ENCODE results near the gene FOXD1.

Gene FOXD1

GRCh38 chr5:73444499-73445438, 3.8 kb downstream of the FOXD1 start:
- TF ChIP-seq YY1 (IDR thresholded peaks at IDR 0.05; ENCODE audit: insufficient read depth, insufficient read length) (no peak), ZNF274 (IDR thresholded peaks at IDR 0.05; ENCODE audit: low read depth, low read length) (no peak), SUZ12 (IDR thresholded peaks at IDR 0.05; ENCODE audit: extremely low read depth, insufficient read depth, insufficient read length) (no peak)
- Histone ChIP-seq H3K36me3 (ENCODE audit: insufficient read depth, insufficient read length, low read length) (no peaks in the 10 kb centered on the region), H3K27me3 (ENCODE audit: insufficient read depth, insufficient read length) (peaks cover 81% of the 10 kb centered on the region), H3K9me3 (ENCODE audit: insufficient read depth, low read length) (no peaks in the 10 kb centered on the region), H3K4me1 (ENCODE audit: insufficient read depth, insufficient read length) (peaks cover 3% of the 10 kb centered on the region), H3K9ac (ENCODE audit: insufficient read length, low read depth) (no peak overlapping the region), H3K4me3 (ENCODE audit: insufficient read length, low read depth) (no peak overlapping the region)
- no peak for DNase-seq (ENCODE audit: low read depth, low spot score)

DNA sequence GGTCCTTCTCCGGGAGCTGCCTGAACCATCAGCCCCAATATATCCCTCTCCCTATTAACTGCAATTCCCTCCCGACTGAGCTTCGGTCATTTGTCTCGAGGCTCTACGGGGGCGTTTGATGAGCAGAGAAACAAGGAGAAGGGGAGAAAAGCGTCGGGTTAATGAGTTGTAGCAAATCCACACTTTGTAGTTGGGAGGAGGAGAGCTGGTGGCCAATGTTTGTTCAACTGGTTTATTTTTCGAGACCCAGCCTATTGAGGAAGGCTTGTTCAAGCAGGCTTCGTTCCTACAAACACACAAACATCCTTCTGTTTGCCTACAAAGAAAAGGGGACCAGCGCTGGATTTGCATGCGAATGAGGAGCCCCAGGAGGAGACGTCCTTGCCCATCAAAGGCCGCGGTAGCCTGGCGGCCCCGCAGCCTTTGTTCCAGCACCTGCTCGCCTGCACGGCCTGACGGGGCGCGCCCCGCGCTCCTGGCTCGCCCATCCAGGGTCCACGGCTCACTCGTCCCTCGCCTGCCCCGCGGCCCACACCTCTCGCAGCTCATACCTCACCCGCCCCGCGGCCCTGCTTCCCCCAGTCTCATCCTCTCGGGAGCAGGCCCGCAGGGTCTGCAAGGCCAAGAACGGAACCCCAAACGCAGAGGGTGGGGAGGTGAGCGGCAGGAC, 4.6 kb downstream of the FOXD1 start:
- Histone ChIP-seq H3K36me3 (ENCODE audit: insufficient read depth, insufficient read length, low read length) (no peaks in the 10 kb centered on the region), H3K4me3 (ENCODE audit: insufficient read length, low read depth) (no peak overlapping the region), H3K27me3 (ENCODE audit: insufficient read depth, insufficient read length) (peaks cover 80% of the 10 kb centered on the region), H3K4me1 (ENCODE audit: insufficient read depth, insufficient read length) (peaks cover 2% of the 10 kb centered on the region), H3K9me3 (ENCODE audit: insufficient read depth, low read length) (no peaks in the 10 kb centered on the region), H3K9ac (ENCODE audit: insufficient read length, low read depth) (no peak overlapping the region)
- TF ChIP-seq SUZ12 (IDR thresholded peaks at IDR 0.05; ENCODE audit: extremely low read depth, insufficient read depth, insufficient read length) (peak; percentile 12), YY1 (IDR thresholded peaks at IDR 0.05; ENCODE audit: insufficient read depth, insufficient read length) (no peak)
- no peak for DNase-seq (ENCODE audit: low read depth, low spot score)

GRCh38 chr5:73442996-73443627, 5.5 kb downstream of the FOXD1 start:
- no peak for DNase-seq (ENCODE audit: low read depth, low spot score)
- Histone ChIP-seq H3K4me3 (ENCODE audit: insufficient read length, low read depth) (no peak overlapping the region), H3K4me1 (ENCODE audit: insufficient read depth, insufficient read length) (no peaks in the 10 kb centered on the region), H3K27me3 (ENCODE audit: insufficient read depth, insufficient read length) (peaks cover 84% of the 10 kb centered on the region), H3K9ac (ENCODE audit: insufficient read length, low read depth) (no peak overlapping the region), H3K9me3 (ENCODE audit: insufficient read depth, low read length) (no peaks in the 10 kb centered on the region), H3K36me3 (ENCODE audit: insufficient read depth, insufficient read length, low read length) (no peaks in the 10 kb centered on the region)
- no peak for TF ChIP-seq SUZ12 (IDR thresholded peaks at IDR 0.05; ENCODE audit: extremely low read depth, insufficient read depth, insufficient read length)

DNA sequence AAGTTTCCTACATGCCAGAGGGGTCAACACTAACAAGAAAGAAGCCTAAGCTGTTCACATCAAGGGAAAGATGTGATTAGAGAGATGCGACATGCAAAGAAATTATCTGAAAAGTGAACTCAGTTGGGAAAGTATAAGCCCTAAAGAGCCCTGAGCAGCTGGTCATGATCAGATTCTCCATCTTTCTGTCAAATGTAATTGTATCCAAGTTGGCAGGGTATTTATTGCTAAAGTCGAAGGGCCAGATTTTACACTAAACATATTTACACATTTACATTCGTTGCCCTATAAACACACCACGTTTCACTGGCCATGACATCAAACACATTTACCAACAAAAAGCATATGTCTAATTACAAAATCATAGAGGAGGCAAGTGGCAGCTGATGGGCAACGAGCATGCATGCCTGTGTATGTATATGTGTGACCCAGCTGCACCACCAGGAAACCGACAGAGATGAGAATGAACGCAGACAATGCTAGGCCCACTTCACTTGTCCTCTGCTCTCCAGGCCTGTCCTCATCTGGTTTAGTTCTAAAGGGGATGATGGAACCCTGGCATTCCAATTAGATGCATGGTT, 6.3 kb downstream of the FOXD1 start:
- Histone ChIP-seq H3K9ac (ENCODE audit: insufficient read length, low read depth) (no peak overlapping the region), H3K27me3 (ENCODE audit: insufficient read depth, insufficient read length) (peaks cover 88% of the 10 kb centered on the region), H3K9me3 (ENCODE audit: insufficient read depth, low read length) (no peaks in the 10 kb centered on the region), H3K4me1 (ENCODE audit: insufficient read depth, insufficient read length) (no peaks in the 10 kb centered on the region), H3K4me3 (ENCODE audit: insufficient read length, low read depth) (no peak overlapping the region), H3K36me3 (ENCODE audit: insufficient read depth, insufficient read length, low read length) (no peaks in the 10 kb centered on the region)
- TF ChIP-seq ZNF274 (IDR thresholded peaks at IDR 0.05; ENCODE audit: low read depth, low read length) (no peak), SUZ12 (IDR thresholded peaks at IDR 0.05; ENCODE audit: extremely low read depth, insufficient read depth, insufficient read length) (no peak), YY1 (IDR thresholded peaks at IDR 0.05; ENCODE audit: insufficient read depth, insufficient read length) (no peak)
- no peak for DNase-seq (ENCODE audit: low read depth, low spot score)

DNA sequence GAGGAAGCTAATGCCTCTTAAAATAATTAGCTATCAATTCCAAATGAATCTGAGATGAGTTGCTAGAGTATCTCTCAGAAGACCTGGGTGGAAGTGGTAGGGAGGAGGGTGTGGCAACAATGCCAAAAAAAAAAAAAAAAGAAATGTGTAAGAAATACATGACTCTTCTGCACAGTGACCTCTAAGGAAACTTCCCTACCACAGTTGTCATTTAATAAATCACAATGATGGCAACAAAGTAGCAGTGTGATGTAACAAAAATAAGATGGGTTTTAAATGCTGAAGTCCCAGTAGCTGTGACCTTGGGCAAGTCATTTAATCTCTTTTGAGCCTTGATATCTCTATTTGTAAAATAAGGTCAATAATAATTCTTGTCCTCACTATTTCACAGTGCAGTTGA, 7.2 kb downstream of the FOXD1 start:
- TF ChIP-seq SUZ12 (IDR thresholded peaks at IDR 0.05; ENCODE audit: extremely low read depth, insufficient read depth, insufficient read length) (no peak), YY1 (IDR thresholded peaks at IDR 0.05; ENCODE audit: insufficient read depth, insufficient read length) (no peak), ZNF274 (IDR thresholded peaks at IDR 0.05; ENCODE audit: low read depth, low read length) (no peak)

GRCh38 chr5:73440262-73440661, 8.3 kb downstream of the FOXD1 start:
- H3K27me3 ChIP-seq (ENCODE audit: insufficient read depth, insufficient read length): peaks cover 88% of the 10 kb centered on the region
- DNase-seq (ENCODE audit: low read depth, low spot score): no peak
- TF ChIP-seq SUZ12 (IDR thresholded peaks at IDR 0.05; ENCODE audit: extremely low read depth, insufficient read depth, insufficient read length) (no peak), ZNF274 (IDR thresholded peaks at IDR 0.05; ENCODE audit: low read depth, low read length) (no peak), YY1 (IDR thresholded peaks at IDR 0.05; ENCODE audit: insufficient read depth, insufficient read length) (no peak)

More for the DNA sequence above, 7.2 kb downstream of the FOXD1 start:
- DNase-seq (ENCODE audit: low read depth, low spot score): no peak
- H3K9ac ChIP-seq (ENCODE audit: insufficient read length, low read depth): no peak overlapping the region
- H3K4me3 ChIP-seq (ENCODE audit: insufficient read length, low read depth): no peak overlapping the region
- no peaks in the 10 kb centered on the region for H3K36me3 ChIP-seq (ENCODE audit: insufficient read depth, insufficient read length, low read length)
- H3K4me1 ChIP-seq (ENCODE audit: insufficient read depth, insufficient read length): no peaks in the 10 kb centered on the region
- H3K9me3 ChIP-seq (ENCODE audit: insufficient read depth, low read length): no peaks in the 10 kb centered on the region
- H3K27me3 ChIP-seq (ENCODE audit: insufficient read depth, insufficient read length): peaks cover 88% of the 10 kb centered on the region

More at GRCh38 chr5:73440262-73440661, 8.3 kb downstream of the FOXD1 start:
- Histone ChIP-seq H3K4me1 (ENCODE audit: insufficient read depth, insufficient read length) (no peaks in the 10 kb centered on the region), H3K9me3 (ENCODE audit: insufficient read depth, low read length) (no peaks in the 10 kb centered on the region), H3K36me3 (ENCODE audit: insufficient read depth, insufficient read length, low read length) (no peaks in the 10 kb centered on the region), H3K4me3 (ENCODE audit: insufficient read length, low read depth) (no peak overlapping the region), H3K9ac (ENCODE audit: insufficient read length, low read depth) (no peak overlapping the region)

All from NT2/D1 (cell line).